KOPT-K1 (cell line): Measurements from ENCODE around the gene CNGB1.
"Not testable (repeated sequence)": the region's sequence is repeated elsewhere in the genome, so short reads cannot be mapped to it uniquely, and the experiment has no call there.

ENCODE experiments used
- H3K27ac ChIP-seq: fragments of 200-600 bp; sonication (generic); 2 replicates; pipeline ENCODE4 v1.5.1; 2016; ENCODE audit warnings: antibody characterized with exemption, mild to moderate bottlenecking, low read depth, low read length; ENCODE audit not compliant: poor library complexity, severe bottlenecking
- H3K36me3 ChIP-seq: fragments of 200-600 bp; sonication (generic); 2 replicates; pipeline ENCODE4 v1.5.1; 2017; ENCODE audit warnings: antibody characterized with exemption, mild to moderate bottlenecking, low read length, moderate library complexity; ENCODE audit not compliant: insufficient read depth
- H3K9me3 ChIP-seq: fragments of 200-600 bp; sonication (generic); 2 replicates; pipeline ENCODE4 v1.5.1; 2017; ENCODE audit warnings: antibody characterized with exemption, low read length, mild to moderate bottlenecking; ENCODE audit not compliant: insufficient read depth, poor library complexity, severe bottlenecking

The CNGB1 gene

DNA sequence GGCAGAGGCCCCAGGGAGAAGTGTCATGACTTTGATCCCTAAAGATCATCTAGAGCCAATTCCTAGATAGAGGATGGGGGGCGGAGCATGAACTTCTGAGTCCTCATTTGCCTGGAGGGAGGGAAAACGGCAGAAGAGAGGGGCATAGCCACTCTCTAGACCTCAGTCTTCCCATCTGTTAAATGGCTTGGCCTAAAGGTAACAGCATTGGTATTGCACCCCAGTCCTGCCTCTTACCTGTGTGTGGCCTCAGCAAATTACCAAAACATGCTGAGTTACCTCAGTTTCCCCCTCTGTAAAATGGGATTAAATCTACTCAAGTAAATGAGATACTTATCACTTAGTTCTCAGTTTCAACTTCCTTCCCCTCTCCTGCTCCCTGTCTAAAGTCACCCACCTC is 47.5 kb downstream of the CNGB1 start:
- H3K36me3 ChIP-seq: no peaks in the 10 kb centered on the region
- H3K27ac ChIP-seq: no peak overlapping the region
- H3K9me3 ChIP-seq: no peaks in the 10 kb centered on the region

DNA sequence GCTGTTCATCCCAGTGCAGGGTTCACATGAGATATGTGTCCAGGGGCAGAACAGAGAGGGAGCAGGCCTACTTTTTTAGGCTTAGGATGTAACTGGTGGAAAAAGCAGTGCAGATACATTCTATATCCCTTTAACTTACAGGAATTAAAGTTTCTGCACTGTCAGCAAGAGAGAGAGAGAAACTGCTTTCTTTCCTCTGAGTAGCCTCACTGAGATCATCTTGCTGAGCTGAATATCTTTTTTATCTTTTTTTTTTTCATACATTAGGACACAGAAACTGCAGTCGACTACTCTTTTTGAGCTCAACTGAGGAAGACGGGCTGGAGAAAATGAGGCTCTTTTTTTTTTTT is 50.1 kb downstream of the CNGB1 start:
- Histone ChIP-seq H3K9me3 (no peaks in the 10 kb centered on the region), H3K27ac (no peak overlapping the region), H3K36me3 (no peaks in the 10 kb centered on the region)

DNA sequence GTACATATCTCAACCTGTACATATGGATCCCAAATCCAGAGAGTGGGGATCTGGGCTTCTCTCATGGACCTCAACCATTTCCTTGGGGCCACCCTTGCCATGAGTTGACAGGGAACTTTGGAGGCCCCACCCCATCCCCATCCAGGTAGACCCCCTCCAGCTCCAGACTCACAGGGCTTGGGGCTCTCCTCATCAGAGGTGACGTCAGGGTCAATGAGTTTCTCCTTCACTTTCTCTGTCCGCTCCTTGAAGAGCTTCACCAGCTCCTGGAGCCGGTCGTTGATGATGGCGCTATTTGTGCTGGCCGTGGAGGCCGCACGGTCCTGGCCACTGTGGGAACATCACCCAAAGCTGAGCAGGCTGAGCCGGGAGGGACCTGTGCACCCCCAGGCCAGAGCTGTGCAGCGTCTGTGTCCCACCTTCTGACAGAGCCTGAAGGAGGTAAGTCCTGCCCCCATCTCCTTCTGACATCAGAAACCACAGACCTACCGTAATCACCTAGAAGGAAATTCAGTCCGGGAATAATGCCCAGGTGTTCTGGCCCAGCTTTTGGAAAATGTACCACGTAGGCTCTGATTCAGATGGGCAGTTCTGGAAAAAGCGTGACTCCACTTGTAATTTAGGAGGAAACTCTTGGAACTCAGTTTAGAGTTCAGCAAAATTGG is 50.6 kb downstream of the CNGB1 start:
- Histone ChIP-seq H3K27ac (no peak overlapping the region), H3K9me3 (no peaks in the 10 kb centered on the region), H3K36me3 (no peaks in the 10 kb centered on the region)

DNA sequence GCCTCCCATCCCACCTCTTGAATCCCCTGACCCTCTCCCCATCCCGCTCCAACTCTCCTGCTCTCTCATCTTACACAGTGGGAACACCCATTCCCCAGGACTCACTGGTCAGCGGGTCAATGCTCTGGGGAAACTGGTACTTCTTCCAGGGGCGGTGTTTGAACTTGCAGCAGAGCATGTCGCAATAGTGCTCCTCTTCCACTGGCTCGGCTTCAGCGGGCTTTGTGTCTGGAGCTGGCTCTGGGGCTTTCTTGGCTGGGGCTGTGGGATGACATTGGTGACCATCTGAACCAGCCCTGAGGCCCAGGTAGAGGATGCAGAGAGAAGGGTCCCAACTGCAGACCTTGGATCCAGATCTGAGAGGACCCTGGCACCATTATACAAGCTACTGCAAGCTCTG is 51.9 kb downstream of the CNGB1 start:
- H3K36me3 ChIP-seq: no peaks in the 10 kb centered on the region

DNA sequence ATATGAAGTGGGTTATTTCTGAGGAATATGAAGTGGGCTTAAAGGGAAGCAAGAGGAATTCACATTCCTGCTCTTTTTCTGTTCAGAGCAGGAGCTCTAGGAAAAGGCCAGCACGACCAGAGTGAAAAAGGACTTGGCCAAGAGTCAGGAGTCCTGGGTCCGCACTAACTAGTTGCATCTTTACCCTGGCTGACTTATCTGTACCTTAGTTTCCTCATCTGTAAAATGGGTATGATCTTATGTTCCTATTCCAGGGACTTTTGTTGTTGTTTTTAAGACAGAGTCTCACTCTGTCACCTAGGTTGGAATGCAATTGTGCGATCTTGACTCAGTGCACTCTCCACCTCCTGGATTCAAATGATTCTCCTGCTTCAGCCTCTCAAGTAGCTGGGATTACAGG is 52.5 kb downstream of the CNGB1 start:
- Histone ChIP-seq H3K9me3 (no peaks in the 10 kb centered on the region), H3K27ac (no peak overlapping the region), H3K36me3 (no peaks in the 10 kb centered on the region)

More for the DNA sequence above, 51.9 kb downstream of the CNGB1 start:
- Histone ChIP-seq H3K27ac (no peak overlapping the region), H3K9me3 (no peaks in the 10 kb centered on the region)

DNA sequence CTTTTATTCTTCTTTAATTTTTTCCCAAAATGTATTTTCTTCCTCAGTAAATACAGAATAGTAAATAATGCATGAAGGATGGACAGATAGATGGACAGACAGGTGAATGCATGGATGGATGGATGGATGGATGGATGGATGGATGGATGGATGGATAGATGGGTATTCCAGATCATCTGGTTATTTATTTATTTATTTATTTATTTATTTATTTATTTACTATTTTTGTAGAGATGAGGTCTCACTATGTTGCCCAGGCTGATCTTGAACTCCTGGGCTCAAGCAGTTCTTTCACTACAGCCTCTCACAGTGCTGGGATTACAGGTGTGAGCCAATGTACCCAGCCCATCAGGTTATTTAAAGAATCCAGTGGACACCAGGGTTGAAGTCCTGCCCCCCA is 53.0 kb downstream of the CNGB1 start:
- H3K27ac ChIP-seq, H3K36me3 ChIP-seq, H3K9me3 ChIP-seq: not testable (repeated sequence)

DNA sequence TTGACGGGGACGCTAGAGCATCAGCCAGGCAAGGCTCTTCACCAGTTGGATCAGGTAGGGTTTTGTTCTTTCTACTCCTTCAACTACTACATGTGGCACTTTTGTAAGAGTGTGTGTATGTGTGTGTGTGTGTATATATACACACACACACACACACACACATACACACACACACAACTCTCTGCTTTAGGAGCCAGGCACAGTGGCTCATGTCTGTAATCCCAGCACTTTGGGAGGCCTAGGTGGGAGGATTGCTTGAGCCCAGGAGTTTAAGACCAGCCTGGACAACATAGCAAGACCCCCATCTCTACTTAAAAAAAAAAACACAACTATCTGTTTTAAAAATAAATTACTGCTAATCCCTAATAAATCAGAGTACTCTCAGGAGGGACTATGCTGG is 53.4 kb downstream of the CNGB1 start:
- H3K27ac ChIP-seq, H3K36me3 ChIP-seq, H3K9me3 ChIP-seq: not testable (repeated sequence)

DNA sequence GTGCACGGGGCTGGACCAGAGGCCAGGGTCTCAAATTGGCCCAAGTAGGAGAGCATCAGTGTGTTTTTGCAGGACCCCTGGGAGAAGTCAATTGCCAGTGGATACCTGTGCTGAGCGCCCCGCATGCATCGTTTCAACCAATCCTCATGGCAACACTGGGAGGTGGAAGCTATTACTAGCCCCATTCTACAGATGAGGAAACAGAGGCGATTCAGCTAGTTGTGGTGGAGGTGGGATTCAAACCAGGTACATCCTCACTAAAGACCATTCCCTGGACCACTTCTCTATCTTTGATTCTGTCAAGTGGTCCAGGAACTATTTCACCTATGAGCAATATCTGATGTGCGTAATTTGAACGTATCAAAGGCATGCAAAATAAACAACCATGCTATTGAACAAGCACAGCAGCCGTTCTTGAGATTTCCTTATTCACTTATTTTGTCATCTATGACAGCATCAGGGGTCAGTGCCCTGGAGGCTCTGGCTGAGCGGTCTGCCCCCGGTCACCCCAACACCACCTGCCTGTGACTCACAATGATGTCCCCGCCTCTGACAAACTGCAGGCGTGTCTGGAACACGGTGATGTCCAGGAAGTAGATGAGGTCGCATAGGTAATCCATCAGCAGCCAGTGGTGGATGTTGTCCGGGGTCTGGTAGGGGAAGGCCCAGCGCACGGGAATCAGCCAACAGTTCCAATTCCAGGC is 54.0 kb downstream of the CNGB1 start:
- H3K27ac ChIP-seq: no peak overlapping the region
- no peaks in the 10 kb centered on the region for H3K36me3 ChIP-seq
- H3K9me3 ChIP-seq: no peaks in the 10 kb centered on the region

DNA sequence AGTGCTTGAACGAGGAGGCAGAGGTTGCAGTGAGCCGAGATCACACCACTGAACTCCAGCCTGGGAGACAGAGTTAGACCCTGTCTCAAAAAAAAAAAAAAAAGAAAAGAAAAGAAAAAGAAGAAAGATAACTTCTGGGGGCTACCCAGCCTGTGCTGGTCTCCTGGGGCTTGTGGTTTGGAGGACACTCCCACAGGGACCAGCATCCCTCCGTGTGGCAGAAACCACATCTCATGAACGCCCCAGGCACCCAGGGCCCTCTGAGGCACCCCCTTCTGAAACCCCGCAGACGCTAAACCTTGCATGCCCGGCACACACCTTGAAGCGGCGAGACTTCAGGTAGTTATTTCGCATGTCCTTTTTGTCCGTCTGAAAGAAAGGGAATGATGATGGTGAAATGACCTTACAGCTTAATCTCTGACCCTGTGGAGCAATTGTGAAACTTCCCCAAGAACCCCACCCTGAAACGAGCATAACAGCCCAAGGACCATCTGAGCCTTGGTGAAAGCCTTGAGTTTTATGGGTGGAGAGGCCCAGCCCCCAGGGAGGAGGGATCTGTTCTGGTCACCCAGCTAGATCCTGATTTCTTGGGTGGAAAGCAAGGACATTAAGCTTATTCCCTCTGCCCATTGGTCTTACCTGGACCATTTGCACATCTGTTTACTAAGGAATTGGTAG is 55.0 kb downstream of the CNGB1 start:
- Histone ChIP-seq H3K27ac (no peak overlapping the region), H3K9me3 (no peaks in the 10 kb centered on the region), H3K36me3 (no peaks in the 10 kb centered on the region)

DNA sequence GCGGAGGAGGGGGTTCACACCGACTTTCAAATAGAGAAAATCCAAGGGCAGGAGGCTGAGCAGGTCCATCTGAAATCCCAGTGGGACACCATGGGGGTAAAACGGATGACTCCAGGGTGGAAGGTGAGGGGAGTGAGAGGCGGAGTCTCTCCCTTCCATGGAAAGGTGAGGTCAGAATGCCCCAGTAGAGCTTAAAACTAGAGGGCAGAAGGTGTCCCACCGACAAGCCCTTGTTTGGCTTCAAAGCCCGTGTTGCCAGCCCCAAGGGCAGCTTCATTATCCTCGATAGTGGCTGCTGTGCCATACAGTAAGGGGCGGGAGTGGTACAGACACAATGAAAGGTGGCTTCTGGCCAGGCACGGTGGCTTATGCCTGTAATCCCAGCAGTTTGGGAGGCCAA is 55.7 kb downstream of the CNGB1 start:
- Histone ChIP-seq H3K9me3 (no peaks in the 10 kb centered on the region), H3K36me3 (no peaks in the 10 kb centered on the region), H3K27ac (no peak overlapping the region)

DNA sequence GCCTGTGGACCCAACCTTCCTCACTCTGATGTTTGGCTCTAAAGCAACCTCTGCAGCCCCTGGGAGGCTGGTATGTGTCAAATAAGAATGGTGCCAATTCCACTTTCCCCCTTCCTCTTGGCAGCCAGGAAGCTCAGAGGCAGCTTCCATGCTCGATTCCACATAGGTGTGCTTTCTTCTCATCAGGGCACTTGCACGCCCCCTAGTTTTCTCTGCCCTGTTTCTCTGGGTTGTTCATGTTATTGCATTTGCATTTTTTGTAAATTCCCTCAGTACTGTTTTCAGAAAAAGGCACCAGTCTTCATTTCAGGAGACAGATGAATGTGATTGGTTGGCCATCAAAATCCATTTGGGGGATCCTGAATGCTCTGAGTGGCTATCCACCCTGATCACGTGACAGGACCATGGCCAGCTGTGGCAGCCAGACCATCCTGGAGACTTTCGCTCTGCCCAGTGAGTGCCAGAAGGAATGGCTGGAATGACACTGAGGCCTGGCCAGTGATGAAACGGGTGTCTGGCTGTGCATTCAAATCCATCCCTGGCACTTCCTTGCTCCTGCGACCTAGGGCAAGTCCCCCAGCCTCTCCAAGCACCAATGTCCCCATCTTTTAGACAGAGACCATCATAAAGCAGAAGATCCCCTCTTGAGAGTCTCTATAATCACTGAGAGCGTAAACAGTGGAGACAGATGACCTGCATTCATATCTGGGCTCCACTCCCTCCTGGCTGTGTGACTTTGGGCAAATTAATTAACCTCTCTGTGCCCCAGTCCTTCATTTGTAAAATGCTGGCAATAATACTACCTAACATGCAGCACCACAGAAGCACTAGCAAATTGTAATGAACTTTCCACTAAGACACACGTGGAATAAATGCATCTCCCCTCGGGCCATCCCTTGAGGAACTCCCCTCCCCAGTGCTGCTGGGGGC is 56.4 kb downstream of the CNGB1 start:
- no peaks in the 10 kb centered on the region for H3K9me3 ChIP-seq
- no peak overlapping the region for H3K27ac ChIP-seq

DNA sequence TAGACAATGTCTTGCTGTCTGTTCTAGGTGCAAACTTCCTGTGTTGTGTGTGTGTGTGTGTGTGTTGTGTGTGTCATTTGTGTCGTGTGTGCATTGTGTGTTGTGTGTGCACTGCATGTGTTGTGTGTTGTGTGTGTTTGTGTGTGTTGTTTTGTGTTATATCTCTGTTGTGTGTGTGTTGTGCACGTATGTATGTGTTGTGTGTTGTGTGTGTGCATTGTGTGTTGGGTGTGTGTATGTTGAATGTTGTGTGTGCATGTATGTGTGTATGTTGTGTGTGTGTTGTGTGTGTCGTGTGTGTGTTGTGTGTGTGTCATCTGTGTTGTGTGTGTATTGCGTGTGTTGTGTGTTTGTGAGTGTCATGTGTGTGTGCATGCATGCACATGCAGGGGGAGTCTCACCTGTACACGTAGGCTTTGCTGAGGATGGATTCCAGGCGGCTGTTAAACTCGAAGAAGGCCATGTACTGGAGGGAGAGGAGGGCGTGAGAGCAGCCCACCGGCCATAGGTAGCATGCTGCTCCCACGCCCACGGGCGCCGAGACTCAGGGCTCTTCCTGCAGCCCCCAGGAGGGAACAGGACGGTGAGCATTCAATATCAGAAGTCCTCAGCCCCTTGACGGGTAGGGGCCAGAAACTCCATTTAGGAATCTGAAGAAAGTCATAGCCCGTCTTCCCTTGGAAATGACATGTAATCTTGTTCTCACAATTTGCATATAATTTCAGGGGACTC is 58.2 kb downstream of the CNGB1 start:
- Histone ChIP-seq H3K9me3 (no peaks in the 10 kb centered on the region), H3K36me3 (no peaks in the 10 kb centered on the region), H3K27ac (no peak overlapping the region)

More for the DNA sequence above, 56.4 kb downstream of the CNGB1 start:
- H3K36me3 ChIP-seq: no peaks in the 10 kb centered on the region

DNA sequence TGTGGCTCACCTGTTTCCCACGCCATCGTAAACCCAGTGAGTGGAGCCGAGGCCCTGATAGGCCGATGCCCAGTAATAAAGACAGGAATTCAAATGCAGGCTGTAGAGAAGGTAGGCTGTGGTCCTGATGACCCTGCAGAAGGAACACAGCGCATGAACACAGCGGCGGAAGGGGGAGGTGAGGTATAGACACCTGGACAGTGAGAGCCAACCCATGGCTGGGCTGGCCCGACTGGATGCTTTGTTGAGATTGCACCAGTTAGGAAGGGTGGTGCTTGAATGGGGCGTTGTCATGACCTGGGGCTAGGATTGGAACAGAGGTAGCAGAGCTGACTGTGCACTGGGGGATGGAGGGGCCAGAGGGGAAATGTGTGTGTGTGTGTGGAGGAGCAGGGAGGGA is 59.2 kb downstream of the CNGB1 start:
- H3K9me3 ChIP-seq: no peaks in the 10 kb centered on the region
- H3K27ac ChIP-seq: no peak overlapping the region
- no peaks in the 10 kb centered on the region for H3K36me3 ChIP-seq

DNA sequence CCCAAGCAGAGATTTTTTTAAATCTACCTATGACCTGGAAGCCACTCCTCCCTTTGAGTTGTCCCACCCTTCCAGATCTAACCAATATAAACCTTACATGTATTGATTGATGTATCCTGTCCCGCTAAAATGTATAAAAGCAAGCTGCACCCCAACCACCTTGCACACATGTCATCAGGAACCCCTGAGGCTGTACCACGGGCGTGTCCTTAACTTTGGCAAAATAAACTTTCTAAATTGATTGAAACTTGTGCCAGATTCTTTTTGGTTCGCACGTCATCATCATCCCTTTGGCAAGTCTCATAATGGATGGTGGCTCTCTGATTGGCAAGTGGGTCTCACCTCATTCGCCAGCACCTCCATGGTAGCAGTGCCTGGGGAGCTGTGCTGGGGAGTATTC is 60.2 kb downstream of the CNGB1 start:
- Histone ChIP-seq H3K27ac (no peak overlapping the region), H3K36me3 (no peaks in the 10 kb centered on the region), H3K9me3 (no peaks in the 10 kb centered on the region)
